Astrocyte of the spinal cord (primary cell): ENCODE data around the gene SPNS2.
A peak's percentile ranks its signal among the peaks of the same experiment; 100 is the strongest.

Experiments used
- DNase-seq: peaks from one replicate; pipeline ENCODE4 v3.0.0; 2011; ENCODE audit warnings: low read depth, low spot score
- H3K4me3 ChIP-seq: 2 replicates; pipeline ENCODE4 v1.5.1; 2011; ENCODE audit warnings: low read depth, mild to moderate bottlenecking, low read length, moderate library complexity
- CTCF ChIP-seq: IDR thresholded peaks from 2 replicates; pipeline ENCODE4 v1.5.1; 2012; ENCODE audit warnings: low read depth, mild to moderate bottlenecking, low read length, inconsistent platforms
- in situ Hi-C: cut with HindIII; loops from 2 replicates; pipeline ENCODE4 v1.10.0; 2017; ENCODE audit warnings: low sequenced_read_pairs

Gene SPNS2

GRCh38 chr17:4497101-4497824 is 1.4 kb upstream of the SPNS2 start:
- TF ChIP-seq CTCF = no peak
- no peak overlapping the region for H3K4me3 ChIP-seq
- peak; percentile 19 for DNase-seq
- in situ Hi-C loops = no loop called here

GRCh38 chr17:4499431-4500190 is 930 bp downstream of the SPNS2 start:
- no peak for TF ChIP-seq CTCF
- no peak overlapping the region for H3K4me3 ChIP-seq
- no peak for DNase-seq
- in situ Hi-C loops = no loop called here

GRCh38 chr17:4500191-4500571 is 1.5 kb downstream of the SPNS2 start:
- TF ChIP-seq CTCF = no peak
- in situ Hi-C loops = no loop called here
- no peak overlapping the region for H3K4me3 ChIP-seq
- no peak for DNase-seq

- TF ChIP-seq CTCF = no peak
- H3K4me3 ChIP-seq = no peak overlapping the region
- in situ Hi-C loops = no loop called here
- no peak for DNase-seq
These were observed 2.7 kb downstream of the SPNS2 start for GRCh38 chr17:4501295-4501949.

GRCh38 chr17:4502466-4503154 is 3.9 kb downstream of the SPNS2 start:
- DNase-seq = no peak
- H3K4me3 ChIP-seq = no peak overlapping the region
- TF ChIP-seq CTCF = no peak
- in situ Hi-C loops = no loop called here

- no peak for TF ChIP-seq CTCF
- no peak for DNase-seq
- in situ Hi-C loops = no loop called here
- H3K4me3 ChIP-seq = no peak overlapping the region
These were observed 4.8 kb downstream of the SPNS2 start for GRCh38 chr17:4503283-4504025.
